Neuron (in vitro differentiated cells): ENCODE data around the gene LRRC26.

Source experiments
- H2AFZ ChIP-seq: one replicate; pipeline ENCODE4 v1.6.1; 2013; ENCODE audit warnings: low read depth, mild to moderate bottlenecking, inconsistent platforms, low read length, moderate library complexity
- H3K27me3 ChIP-seq: one replicate; pipeline ENCODE4 v1.6.1; 2013; ENCODE audit warnings: low read length; ENCODE audit not compliant: insufficient read depth
- H3K36me3 ChIP-seq: one replicate; pipeline ENCODE4 v1.6.1; 2013; ENCODE audit warnings: low read length; ENCODE audit not compliant: insufficient read depth
- H3K4me1 ChIP-seq: one replicate; pipeline ENCODE4 v1.6.1; 2013; ENCODE audit warnings: low read length; ENCODE audit not compliant: insufficient read depth
- H3K4me3 ChIP-seq: 2 replicates; pipeline ENCODE4 v1.5.1; 2013; ENCODE audit warnings: mild to moderate bottlenecking, low read length, moderate library complexity
- H3K9me3 ChIP-seq: one replicate; pipeline ENCODE4 v1.6.1; 2013; ENCODE audit warnings: low read length

The LRRC26 gene

GRCh38 chr9:137184881-137185660 lies 15.2 kb upstream of the LRRC26 start:
- no peak overlapping the region for H2AFZ ChIP-seq
- H3K36me3 ChIP-seq = peaks cover 44% of the 10 kb centered on the region
- H3K4me1 ChIP-seq = peaks cover 29% of the 10 kb centered on the region
- H3K9me3 ChIP-seq = no peaks in the 10 kb centered on the region
- H3K4me3 ChIP-seq = no peak overlapping the region
- H3K27me3 ChIP-seq = no peaks in the 10 kb centered on the region

GRCh38 chr9:137183980-137184595 lies 14.2 kb upstream of the LRRC26 start:
- no peak overlapping the region for H3K4me3 ChIP-seq
- no peaks in the 10 kb centered on the region for H3K9me3 ChIP-seq
- H3K36me3 ChIP-seq = peaks cover 49% of the 10 kb centered on the region
- H2AFZ ChIP-seq = no peak overlapping the region
- H3K4me1 ChIP-seq = peaks cover 20% of the 10 kb centered on the region
- no peaks in the 10 kb centered on the region for H3K27me3 ChIP-seq

GRCh38 chr9:137182836-137183235 lies 13.0 kb upstream of the LRRC26 start:
- Histone ChIP-seq H3K4me1 (peaks cover 16% of the 10 kb centered on the region), H3K27me3 (no peaks in the 10 kb centered on the region), H3K9me3 (no peaks in the 10 kb centered on the region), H3K36me3 (peaks cover 56% of the 10 kb centered on the region), H3K4me3 (no peak overlapping the region), H2AFZ (no peak overlapping the region)

GRCh38 chr9:137181680-137182079 lies 11.8 kb upstream of the LRRC26 start:
- peaks cover 5% of the 10 kb centered on the region for H3K4me1 ChIP-seq
- H2AFZ ChIP-seq = no peak overlapping the region
- H3K9me3 ChIP-seq = no peaks in the 10 kb centered on the region
- no peaks in the 10 kb centered on the region for H3K27me3 ChIP-seq
- H3K36me3 ChIP-seq = peaks cover 57% of the 10 kb centered on the region
- no peak overlapping the region for H3K4me3 ChIP-seq

GRCh38 chr9:137180491-137180890 lies 10.6 kb upstream of the LRRC26 start:
- no peak overlapping the region for H2AFZ ChIP-seq
- no peaks in the 10 kb centered on the region for H3K9me3 ChIP-seq
- no peaks in the 10 kb centered on the region for H3K4me1 ChIP-seq
- no peaks in the 10 kb centered on the region for H3K27me3 ChIP-seq
- H3K4me3 ChIP-seq = no peak overlapping the region
- peaks cover 54% of the 10 kb centered on the region for H3K36me3 ChIP-seq

GRCh38 chr9:137179761-137180160 lies 9.9 kb upstream of the LRRC26 start:
- H3K4me3 ChIP-seq = no peak overlapping the region
- H2AFZ ChIP-seq = no peak overlapping the region
- H3K36me3 ChIP-seq = peaks cover 49% of the 10 kb centered on the region
- no peaks in the 10 kb centered on the region for H3K9me3 ChIP-seq
- no peaks in the 10 kb centered on the region for H3K4me1 ChIP-seq
- H3K27me3 ChIP-seq = no peaks in the 10 kb centered on the region

- Histone ChIP-seq H3K4me1 (no peaks in the 10 kb centered on the region), H2AFZ (no peak overlapping the region), H3K27me3 (no peaks in the 10 kb centered on the region), H3K4me3 (no peak overlapping the region), H3K9me3 (no peaks in the 10 kb centered on the region), H3K36me3 (peaks cover 43% of the 10 kb centered on the region)
Measured at GRCh38 chr9:137178939-137179630, 9.2 kb upstream of the LRRC26 start.

DNA sequence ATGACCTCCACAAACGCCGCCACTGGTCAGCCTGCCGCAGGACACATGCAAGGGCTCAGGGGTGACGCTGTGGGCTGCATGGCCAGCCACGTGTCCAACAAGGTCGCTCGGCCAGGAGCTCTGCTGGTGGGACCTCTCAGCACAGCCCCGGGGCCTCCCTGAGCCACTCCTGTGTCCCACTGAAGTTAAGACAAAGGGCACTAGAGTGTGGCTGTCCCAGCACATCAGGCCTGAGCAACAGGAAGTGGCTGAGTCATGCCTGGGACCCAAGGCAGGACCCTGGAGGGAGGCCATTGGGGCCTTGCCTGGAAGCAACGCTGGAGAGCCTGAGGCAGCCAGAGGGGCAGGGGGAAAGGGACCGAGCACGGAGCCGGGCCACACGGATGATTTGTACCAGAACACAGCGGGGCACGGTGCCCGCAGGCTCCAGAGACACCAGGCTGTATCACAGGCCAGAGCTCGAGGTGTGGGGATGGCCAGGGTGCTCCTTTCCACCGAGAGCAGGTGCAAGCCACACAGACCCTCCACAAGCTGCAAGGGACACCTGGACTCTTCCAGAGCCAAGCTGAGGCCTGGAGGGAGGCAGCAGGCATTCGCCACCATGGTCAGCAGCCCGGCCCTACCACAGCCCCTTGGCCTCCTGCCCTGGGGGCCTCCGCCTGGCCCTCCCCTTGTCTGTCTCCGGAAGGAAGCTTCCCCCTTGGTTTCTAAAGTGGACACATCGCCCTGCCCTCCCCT lies 8.5 kb upstream of the LRRC26 start:
- H3K36me3 ChIP-seq = peaks cover 36% of the 10 kb centered on the region
- no peaks in the 10 kb centered on the region for H3K4me1 ChIP-seq
- no peaks in the 10 kb centered on the region for H3K9me3 ChIP-seq
- H2AFZ ChIP-seq = no peak overlapping the region
- H3K27me3 ChIP-seq = no peaks in the 10 kb centered on the region
- H3K4me3 ChIP-seq = no peak overlapping the region

DNA sequence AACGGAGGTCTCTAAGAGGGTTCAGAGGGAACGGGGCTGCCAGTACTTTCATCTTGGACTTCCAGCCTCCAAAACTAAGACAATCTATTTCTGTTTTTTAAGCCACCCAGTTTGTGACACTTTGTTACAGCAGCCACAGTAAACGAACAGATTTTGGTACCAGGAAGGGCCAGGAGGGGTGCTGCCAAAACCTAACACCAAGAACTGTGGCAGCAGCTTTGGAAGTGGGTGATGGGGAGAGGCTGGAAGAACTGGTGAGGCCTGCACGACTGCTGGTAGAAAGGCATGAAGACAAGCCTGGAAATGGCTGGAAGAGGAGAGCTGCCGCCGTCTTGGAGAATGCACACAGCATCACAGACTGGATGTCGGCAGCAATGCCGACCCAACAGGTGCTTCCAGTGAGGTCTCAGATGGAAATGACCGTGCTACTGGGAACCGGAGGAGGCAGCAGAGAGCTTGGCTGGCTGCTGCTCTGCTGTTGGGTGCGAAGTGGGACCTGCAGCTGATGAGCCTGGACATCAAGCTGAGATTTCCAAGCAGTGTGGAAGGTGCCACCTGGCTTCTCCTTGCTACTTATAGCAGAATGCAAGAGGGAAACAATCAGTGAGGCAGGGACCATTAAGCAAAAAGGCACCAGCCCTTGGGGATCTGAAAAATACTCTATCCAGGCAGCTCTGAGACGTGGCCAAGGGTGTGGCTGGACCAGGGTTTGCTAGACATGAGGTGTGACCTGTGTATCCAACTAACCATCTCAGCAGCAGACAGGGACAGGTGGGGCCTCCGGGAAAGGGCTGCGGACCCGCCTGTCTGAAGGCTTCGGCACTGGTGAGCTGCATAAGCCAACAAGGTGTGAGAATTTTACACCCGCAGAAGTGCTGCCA lies 6.7 kb upstream of the LRRC26 start:
- peaks cover 22% of the 10 kb centered on the region for H3K36me3 ChIP-seq
- peaks cover 5% of the 10 kb centered on the region for H3K27me3 ChIP-seq

DNA sequence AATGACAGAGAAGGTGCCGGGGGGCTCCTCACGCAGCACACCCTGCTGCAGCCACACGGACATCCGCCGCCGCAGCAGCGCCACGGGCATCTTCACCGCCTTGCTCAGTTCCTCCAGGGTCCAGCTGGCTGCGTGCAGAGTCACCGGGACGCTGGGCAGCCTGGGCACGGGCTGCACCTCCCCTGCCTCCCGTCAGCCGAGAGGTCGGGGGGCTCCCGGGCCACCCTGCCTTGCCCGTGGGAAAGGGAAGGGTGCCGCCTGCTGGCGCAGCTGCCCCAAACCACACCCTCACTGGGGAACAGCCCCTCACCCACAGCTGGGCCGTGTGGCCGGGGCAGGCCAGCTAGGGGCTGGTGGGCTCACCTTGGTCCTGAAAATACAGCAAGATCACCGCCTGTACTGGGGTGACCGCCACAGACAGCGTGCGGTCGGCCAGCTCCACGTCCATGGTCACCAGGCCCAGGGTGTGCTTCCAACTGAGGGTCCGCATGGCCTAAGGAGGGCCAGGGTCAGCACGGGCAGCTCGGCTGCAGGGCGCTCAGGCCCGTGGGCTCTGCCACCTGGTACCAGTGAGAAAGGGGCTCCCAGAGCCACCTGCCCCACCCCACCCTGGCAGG lies 5.6 kb upstream of the LRRC26 start:
- Histone ChIP-seq H3K27me3 (peaks cover 15% of the 10 kb centered on the region), H2AFZ (no peak overlapping the region), H3K9me3 (no peaks in the 10 kb centered on the region), H3K4me1 (no peaks in the 10 kb centered on the region), H3K36me3 (peaks cover 13% of the 10 kb centered on the region), H3K4me3 (no peak overlapping the region)

More for the DNA sequence above, 6.7 kb upstream of the LRRC26 start:
- Histone ChIP-seq H3K4me3 (no peak overlapping the region), H3K4me1 (no peaks in the 10 kb centered on the region), H2AFZ (no peak overlapping the region), H3K9me3 (no peaks in the 10 kb centered on the region)

DNA sequence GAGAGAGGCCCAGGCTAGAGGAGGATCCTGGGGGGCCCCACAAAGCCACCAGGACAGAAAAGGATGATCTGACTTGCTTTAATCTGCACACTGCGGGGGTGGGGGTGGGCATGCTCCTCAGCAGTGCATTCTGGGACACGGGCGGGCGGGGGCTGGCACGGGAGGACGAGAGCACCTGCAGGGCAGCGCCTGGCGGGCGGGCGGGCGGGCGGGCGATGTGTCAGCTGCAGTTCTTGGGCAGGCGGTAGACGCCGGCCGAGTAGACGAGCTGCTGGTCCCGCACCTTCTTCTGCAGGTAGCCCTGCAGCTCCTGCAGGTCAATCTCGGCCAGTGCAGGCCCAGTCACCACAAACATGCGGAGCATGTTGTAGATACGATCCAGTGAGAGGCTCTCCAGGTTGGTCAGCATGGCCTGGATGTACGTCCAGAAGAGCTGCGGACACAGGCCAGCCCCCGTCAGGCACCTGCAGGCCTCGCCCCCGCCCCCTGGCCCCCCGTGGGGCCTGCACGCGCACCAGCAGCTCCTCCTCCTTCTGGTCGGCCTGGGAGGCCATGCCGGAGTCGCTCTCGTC lies 5.0 kb upstream of the LRRC26 start:
- no peaks in the 10 kb centered on the region for H3K9me3 ChIP-seq
- H3K4me3 ChIP-seq = no peak overlapping the region
- H3K4me1 ChIP-seq = peaks cover 2% of the 10 kb centered on the region

More for the DNA sequence above, 5.0 kb upstream of the LRRC26 start:
- Histone ChIP-seq H3K27me3 (peaks cover 22% of the 10 kb centered on the region), H2AFZ (no peak overlapping the region), H3K36me3 (peaks cover 13% of the 10 kb centered on the region)
